Medulla oblongata (tissue), 1 donor: Measurements from ENCODE around the gene TTC31.

Experiments
- DNase-seq: peaks from one replicate; pipeline ENCODE4 v3.0.0-alpha.2; 2015; ENCODE audit errors: extremely low spot score

TTC31 gene

GRCh38 chr2:74486141-74486540, 3.3 kb downstream of the TTC31 start:
- no peak for DNase-seq

- DNase-seq, result no peak
These were observed 6.0 kb downstream of the TTC31 start for GRCh38 chr2:74488643-74489481.

GRCh38 chr2:74489906-74490305, 7.0 kb downstream of the TTC31 start:
- DNase-seq, result no peak

- no peak for DNase-seq
These were observed 9.0 kb downstream of the TTC31 start for GRCh38 chr2:74491648-74492544.

GRCh38 chr2:74493546-74493945, 10.7 kb downstream of the TTC31 start:
- DNase-seq, result no peak

GRCh38 chr2:74495440-74495839, 12.6 kb downstream of the TTC31 start:
- DNase-seq, result no peak

GRCh38 chr2:74496997-74497776, 14.3 kb downstream of the TTC31 start:
- no peak for DNase-seq

- DNase-seq, result no peak
These were observed 15.1 kb downstream of the TTC31 start for GRCh38 chr2:74497777-74498499.

- DNase-seq, result no peak
These were observed 15.8 kb downstream of the TTC31 start for GRCh38 chr2:74498500-74499266.

- DNase-seq, result no peak
These were observed 16.5 kb downstream of the TTC31 start, which contains the start of gene LBX2 for GRCh38 chr2:74499267-74499939. Gene LBX2, minus strand, starts transcription at chr2:74499603. Its CDS starts 66 bp downstream, at chr2:74499537.

- DNase-seq, result no peak
These were observed 17.2 kb downstream of the TTC31 start for GRCh38 chr2:74499940-74500577.

- DNase-seq, result no peak
These were observed 17.7 kb downstream of the TTC31 start for GRCh38 chr2:74500578-74500946.

GRCh38 chr2:74501335-74502071, 18.6 kb downstream of the TTC31 start:
- no peak for DNase-seq

- no peak for DNase-seq
These were observed 19.4 kb downstream of the TTC31 start for GRCh38 chr2:74502147-74502719.

GRCh38 chr2:74502720-74503505, 20.0 kb downstream of the TTC31 start:
- no peak for DNase-seq

GRCh38 chr2:74503506-74504475, 20.9 kb downstream of the TTC31 start:
- DNase-seq, result no peak
